Measurements from ENCODE around the gene ARHGEF33.
A peak's percentile ranks its signal among the peaks of the same experiment; 100 is the strongest.

ARHGEF33 gene

DNA sequence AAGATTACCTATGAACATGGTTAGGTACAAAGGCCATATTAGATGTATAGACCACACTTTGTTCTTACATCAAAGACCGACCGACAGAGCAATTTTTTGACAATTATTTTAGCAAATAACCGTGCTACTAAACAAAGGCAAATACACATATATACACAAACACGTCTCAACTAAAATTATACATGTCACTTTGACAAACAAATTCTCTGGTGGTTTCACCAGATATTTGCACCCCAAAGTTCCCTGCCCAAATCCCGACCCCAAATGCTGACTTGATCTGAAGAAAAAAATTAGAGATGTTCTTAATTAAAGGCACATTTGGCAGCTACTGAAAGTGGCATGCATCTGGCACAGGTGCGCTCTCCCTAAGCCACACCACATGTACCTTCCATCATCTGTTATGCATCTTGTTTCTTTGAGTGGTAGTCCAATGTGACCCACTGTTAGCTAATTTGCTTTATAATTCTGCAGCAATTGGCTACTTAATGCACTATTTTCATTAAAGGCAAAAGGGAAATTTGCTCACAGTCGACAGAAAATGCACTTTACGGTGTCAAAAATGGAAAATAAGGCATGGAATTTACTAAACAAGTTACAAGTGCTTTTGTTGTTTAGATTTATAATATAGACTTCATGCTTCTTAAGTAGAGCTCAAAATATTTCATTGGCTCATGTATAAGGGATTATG lies 92.1 kb downstream of the ARHGEF33 start:
- TF ChIP-seq, protein P1, sequence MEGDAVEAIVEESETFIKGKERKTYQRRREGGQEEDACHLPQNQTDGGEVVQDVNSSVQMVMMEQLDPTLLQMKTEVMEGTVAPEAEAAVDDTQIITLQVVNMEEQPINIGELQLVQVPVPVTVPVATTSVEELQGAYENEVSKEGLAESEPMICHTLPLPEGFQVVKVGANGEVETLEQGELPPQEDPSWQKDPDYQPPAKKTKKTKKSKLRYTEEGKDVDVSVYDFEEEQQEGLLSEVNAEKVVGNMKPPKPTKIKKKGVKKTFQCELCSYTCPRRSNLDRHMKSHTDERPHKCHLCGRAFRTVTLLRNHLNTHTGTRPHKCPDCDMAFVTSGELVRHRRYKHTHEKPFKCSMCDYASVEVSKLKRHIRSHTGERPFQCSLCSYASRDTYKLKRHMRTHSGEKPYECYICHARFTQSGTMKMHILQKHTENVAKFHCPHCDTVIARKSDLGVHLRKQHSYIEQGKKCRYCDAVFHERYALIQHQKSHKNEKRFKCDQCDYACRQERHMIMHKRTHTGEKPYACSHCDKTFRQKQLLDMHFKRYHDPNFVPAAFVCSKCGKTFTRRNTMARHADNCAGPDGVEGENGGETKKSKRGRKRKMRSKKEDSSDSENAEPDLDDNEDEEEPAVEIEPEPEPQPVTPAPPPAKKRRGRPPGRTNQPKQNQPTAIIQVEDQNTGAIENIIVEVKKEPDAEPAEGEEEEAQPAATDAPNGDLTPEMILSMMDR (conservative IDR thresholded peaks at IDR 0.05; ENCODE audit: low read depth), result no peak
- CTCF ChIA-PET, result no interaction called here
- H3K27ac ChIP-seq, result no peak overlapping the region
- no peak for DNase-seq (ENCODE audit: low spot score)
- POLR2A ChIA-PET (ENCODE audit: low non-redundant PET), result no interaction called here

DNA sequence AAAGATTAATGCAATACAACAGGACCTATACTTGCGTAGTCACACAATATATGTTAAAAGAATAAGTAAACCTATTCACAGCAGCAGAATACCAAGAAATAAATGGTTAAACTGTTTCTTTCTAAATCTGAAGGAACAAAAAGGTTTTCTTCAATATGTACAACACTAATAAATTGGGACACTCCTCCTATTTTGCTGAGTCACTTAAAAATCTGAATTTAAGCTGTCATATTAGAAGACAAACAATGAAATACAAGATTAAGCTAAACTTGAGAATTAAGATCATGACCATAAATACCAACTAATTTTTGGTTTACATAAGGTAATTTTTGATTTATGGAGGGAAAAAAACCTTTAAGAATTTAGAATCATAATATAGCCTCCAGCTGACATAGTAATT lies 92.8 kb downstream of the ARHGEF33 start:
- DNase-seq (ENCODE audit: low spot score), result no peak
- ChIA-PET CTCF (no interaction called here), POLR2A (ENCODE audit: low non-redundant PET) (no interaction called here)

DNA sequence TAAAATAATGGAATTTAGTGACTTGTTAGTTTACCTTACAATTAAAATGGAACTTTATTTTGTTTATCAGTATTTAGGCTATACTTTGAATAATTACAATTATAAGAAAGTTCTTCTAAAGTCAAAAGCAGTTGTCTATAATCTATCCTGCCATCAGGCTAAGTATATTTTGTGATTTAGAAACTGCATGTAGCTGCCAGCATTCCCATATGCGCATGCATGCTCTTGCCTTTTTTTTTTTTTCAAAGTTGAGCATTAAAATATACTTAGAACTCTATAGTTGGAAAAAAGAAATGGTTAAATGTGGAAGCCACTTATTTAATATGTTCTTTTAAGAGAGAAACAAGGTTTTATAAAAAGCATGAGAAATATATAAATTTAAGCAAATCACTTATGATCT lies 99.0 kb downstream of the ARHGEF33 start:
- ChIA-PET POLR2A (ENCODE audit: low non-redundant PET) (no interaction called here), CTCF (interaction anchor here (0.6 kb wide), 1 partner anchor 161 kb away, joined by 4 read pairs; no protein-coding TSS in a partner anchor)
- H3K27ac ChIP-seq, result no peak overlapping the region
- TF ChIP-seq, protein P1 (conservative IDR thresholded peaks at IDR 0.05; ENCODE audit: low read depth), result no peak
- DNase-seq (ENCODE audit: low spot score), result no peak

More for the DNA sequence above, 92.8 kb downstream of the ARHGEF33 start:
- TF ChIP-seq, protein P1 (conservative IDR thresholded peaks at IDR 0.05; ENCODE audit: low read depth), result no peak
- H3K27ac ChIP-seq, result no peak overlapping the region

DNA sequence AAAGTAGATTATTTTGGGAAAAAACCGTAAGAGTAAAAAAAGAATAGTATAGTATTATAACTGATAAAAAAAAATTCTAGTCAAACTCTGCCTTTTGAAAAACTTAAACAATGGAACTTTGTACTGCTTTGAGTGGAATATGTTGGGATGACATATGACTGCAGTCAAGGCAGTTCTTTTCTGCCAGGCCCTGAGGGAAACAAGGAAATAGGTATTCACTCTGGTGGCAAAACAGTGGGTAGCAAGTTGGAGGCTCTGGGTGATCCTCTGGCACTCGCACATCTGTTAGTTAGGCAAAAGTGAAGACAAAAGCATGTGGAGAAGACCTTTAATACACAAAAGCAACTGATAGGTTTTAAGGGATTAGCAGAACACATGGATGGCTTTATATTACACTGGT lies 102.2 kb downstream of the ARHGEF33 start:
- CTCF ChIA-PET, result interaction anchor here (0.6 to 1.0 kb wide), 2 partner anchors 11 to 156 kb away, joined by 3 to 5 read pairs; no protein-coding TSS in a partner anchor
- DNase-seq (ENCODE audit: low spot score), result no peak
- TF ChIP-seq, protein P1 (conservative IDR thresholded peaks at IDR 0.05; ENCODE audit: low read depth), result no peak
- H3K27ac ChIP-seq, result no peak overlapping the region
- POLR2A ChIA-PET (ENCODE audit: low non-redundant PET), result no interaction called here

DNA sequence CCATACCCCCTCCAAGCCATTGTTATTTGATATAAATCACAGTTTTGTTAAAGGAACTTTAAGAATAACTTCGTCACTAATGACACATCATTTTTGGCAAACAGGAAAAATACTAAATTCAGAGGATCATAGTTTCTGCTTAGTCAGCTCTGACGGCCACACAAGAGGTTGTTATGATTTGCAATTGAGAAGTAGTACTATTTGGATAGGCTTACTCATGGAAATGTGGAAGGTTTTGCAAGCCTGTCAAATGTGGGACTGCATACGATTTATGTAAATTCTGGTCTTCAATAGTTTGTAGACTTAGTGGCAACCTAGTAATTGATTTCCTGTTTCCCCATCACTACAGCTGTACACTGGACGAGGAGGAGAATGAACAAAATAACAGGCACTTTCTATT lies 108.1 kb downstream of the ARHGEF33 start:
- TF ChIP-seq, protein P1 (conservative IDR thresholded peaks at IDR 0.05; ENCODE audit: low read depth), result no peak
- DNase-seq (ENCODE audit: low spot score), result peak; percentile 6

DNA sequence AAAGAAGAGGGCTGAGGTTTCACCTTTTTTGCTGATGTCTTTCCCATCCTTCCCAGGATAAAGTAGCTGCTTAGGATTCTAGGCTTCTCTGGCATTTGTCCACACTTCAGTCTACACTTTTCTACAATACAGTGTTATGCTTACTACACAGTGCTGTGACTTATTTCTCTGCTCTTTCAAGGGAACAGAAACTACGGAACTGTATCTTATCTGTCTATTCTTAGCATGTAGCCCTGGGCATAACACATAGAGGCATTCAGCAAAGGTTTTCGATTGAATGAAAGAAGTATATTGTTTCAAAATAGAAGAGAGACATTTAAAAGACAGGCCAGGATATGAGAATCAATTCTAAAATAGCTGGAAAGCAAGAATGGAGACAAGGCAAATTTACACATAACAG lies 110.9 kb downstream of the ARHGEF33 start:
- POLR2A ChIA-PET (ENCODE audit: low non-redundant PET), result no interaction called here
- TF ChIP-seq, protein P1 (conservative IDR thresholded peaks at IDR 0.05; ENCODE audit: low read depth), result no peak
- CTCF ChIA-PET, result interaction anchor here (0.9 kb wide), 1 partner anchor 17 kb away, joined by 3 read pairs; no protein-coding TSS in a partner anchor
- H3K27ac ChIP-seq, result no peak overlapping the region
- DNase-seq (ENCODE audit: low spot score), result no peak

More for the DNA sequence above, 108.1 kb downstream of the ARHGEF33 start:
- H3K27ac ChIP-seq, result no peak overlapping the region
- ChIA-PET CTCF (no interaction called here), POLR2A (ENCODE audit: low non-redundant PET) (no interaction called here)
